Tibial nerve (tissue), 4 donors: Measurements from ENCODE around the gene DERL3. TPM values are rescaled to one million over a fixed set of nuclear protein-coding genes. Genes with fewer than 3 reads are reported as not detected.

ENCODE experiments used
- DNase-seq, 2 donors: peaks; one replicate each; pipeline ENCODE4 v3.0.0-alpha.2; 2019; ENCODE audit warnings: low spot score in 2 of 2
- H3K27ac ChIP-seq, 4 donors: fragments of 200-600 bp; sonication (generic) in 3 of 4; one replicate each; pipeline ENCODE4 v1.5.1; 2017 to 2019; ENCODE audit warnings: mild to moderate bottlenecking in 1 of 4
- H3K27me3 ChIP-seq, 2 donors: fragments of 200-600 bp; sonication (generic) in 1 of 2; one replicate each; pipeline versions ENCODE4 v1.5.1 to v1.6.0; 2017 to 2019
- H3K36me3 ChIP-seq, 3 donors: fragments of 200-600 bp; sonication (generic); one replicate each; pipeline ENCODE4 v1.5.1; 2018 to 2019
- H3K4me1 ChIP-seq, 4 donors: fragments of 200-600 bp; sonication (generic) in 3 of 4; one replicate each; pipeline ENCODE4 v1.5.1; 2017 to 2019
- H3K4me3 ChIP-seq, 4 donors: fragments of 200-600 bp; sonication (generic) in 3 of 4; one replicate each; pipeline ENCODE4 v1.5.1; 2017 to 2019; ENCODE audit warnings: mild to moderate bottlenecking in 1 of 4, moderate library complexity in 1 of 4
- H3K9me3 ChIP-seq, 4 donors: fragments of 200-600 bp; sonication (generic) in 3 of 4; one replicate each; pipeline ENCODE4 v1.5.1; 2017 to 2019
- CTCF ChIP-seq, 5 experiments: fragments of 200-600 bp in 3 of 5; fragments of 450-650 bp in 2 of 5; sonication (generic) in 3 of 5; IDR thresholded peaks; one replicate each; pipeline ENCODE4 v1.5.1; 2016 to 2019; ENCODE audit warnings: antibody characterized with exemption in 5 of 5, mild to moderate bottlenecking in 3 of 5, moderate library complexity in 2 of 5
- EP300 ChIP-seq, 2 donors: sonication (generic); formaldehyde crosslinking; IDR thresholded peaks; one replicate each; pipeline ENCODE4 v1.6.1; 2017; ENCODE audit warnings: antibody characterized with exemption in 2 of 2, mild to moderate bottlenecking in 1 of 2
- POLR2A ChIP-seq, 2 donors: fragments of 450-650 bp; IDR thresholded peaks; one replicate each; pipeline ENCODE4 v1.6.1; 2017; ENCODE audit warnings: antibody characterized with exemption in 2 of 2, mild to moderate bottlenecking in 2 of 2, moderate library complexity in 2 of 2
- WGBS, 2 donors: methylation state at CpG; one replicate each; pipeline ENCODE4 v1.1.5; 2018; 5-methylcytosine and 5-hydroxymethylcytosine counted together
- total RNA-seq, 4 donors: library from RNA; depleted of rRNA; stranded (reverse); fragments of >200 nt; gene quantifications; one replicate each; pipeline ENCODE4 v1.1.0, GENCODE V29; 2016

Gene DERL3
- total RNA-seq, 4 donors from 2014 or later, result 0.60 to 2.3 TPM; not detected in 2

GRCh38 chr22:23834406-23834792 lies 4.4 kb downstream of the DERL3 start:
- Histone ChIP-seq H3K4me3 (no peak overlapping the region), H3K4me1 (peaks cover 0 to 68% (median 18%) of the 10 kb centered on the region in 4 donors), H3K36me3 (peaks cover 0 to 73% (median 6%) of the 10 kb centered on the region in 3 donors), H3K27ac (peak overlapping the region in 2 of 4 donors; percentile 43 to 56), H3K27me3 (no peaks in the 10 kb centered on the region), H3K9me3 (peaks cover 0 to 1% (median 0%) of the 10 kb centered on the region in 4 donors)
- no peak for DNase-seq
- 82% methylated on average over 3 of the region's 3 CpGs for WGBS, 2 donors
- TF ChIP-seq POLR2A (IDR thresholded peaks at IDR 0.05) (no peak), CTCF (IDR thresholded peaks at IDR 0.05) (no peak)

- peaks cover 0 to 78% (median 6%) of the 10 kb centered on the region in 3 donors for H3K36me3 ChIP-seq
- TF ChIP-seq CTCF (IDR thresholded peaks at IDR 0.05) (no peak), EP300 (IDR thresholded peaks at IDR 0.05) (no peak), POLR2A (IDR thresholded peaks at IDR 0.05) (no peak)
- WGBS, 2 donors, result 67 to 78% methylated on average over 12 to 13 of the region's 13 CpGs
Observed at GRCh38 chr22:23833911-23834317, 4.9 kb downstream of the DERL3 start.

GRCh38 chr22:23833017-23833751 lies 5.6 kb downstream of the DERL3 start:
- WGBS, 2 donors, result 89 to 91% methylated on average over 13 to 16 of the region's 16 CpGs
- no peak for DNase-seq
- Histone ChIP-seq H3K4me3 (no peak overlapping the region), H3K27ac (peak overlapping the region in 1 of 4 donors; percentile 56), H3K4me1 (peaks cover 0 to 56% (median 7%) of the 10 kb centered on the region in 4 donors), H3K9me3 (peaks cover 0 to 4% (median 0%) of the 10 kb centered on the region in 4 donors), H3K36me3 (peaks cover 0 to 85% (median 6%) of the 10 kb centered on the region in 3 donors), H3K27me3 (no peaks in the 10 kb centered on the region)
- no peak for TF ChIP-seq CTCF (IDR thresholded peaks at IDR 0.05)
- TF ChIP-seq POLR2A (IDR thresholded peaks at IDR 0.05), result no peak
- no peak for TF ChIP-seq EP300 (IDR thresholded peaks at IDR 0.05)

More at GRCh38 chr22:23833911-23834317, 4.9 kb downstream of the DERL3 start:
- DNase-seq, result no peak
- Histone ChIP-seq H3K4me1 (peaks cover 0 to 63% (median 15%) of the 10 kb centered on the region in 4 donors), H3K9me3 (peaks cover 0 to 4% (median 0%) of the 10 kb centered on the region in 4 donors), H3K27ac (peak overlapping the region in 1 of 4 donors; percentile 56), H3K4me3 (no peak overlapping the region), H3K27me3 (no peaks in the 10 kb centered on the region)

GRCh38 chr22:23832226-23833016 lies 6.4 kb downstream of the DERL3 start:
- peaks cover 0 to 48% (median 6%) of the 10 kb centered on the region in 4 donors for H3K4me1 ChIP-seq
- no peak overlapping the region for H3K27ac ChIP-seq
- TF ChIP-seq CTCF (IDR thresholded peaks at IDR 0.05), result no peak
- TF ChIP-seq POLR2A (IDR thresholded peaks at IDR 0.05), result no peak
- TF ChIP-seq EP300 (IDR thresholded peaks at IDR 0.05), result no peak
- WGBS, 2 donors, result 76 to 94% methylated on average over 5 to 9 of the region's 11 CpGs
- H3K4me3 ChIP-seq, result no peak overlapping the region
- DNase-seq, result no peak
- H3K36me3 ChIP-seq, result peaks cover 0 to 93% (median 6%) of the 10 kb centered on the region in 3 donors
- H3K27me3 ChIP-seq, result no peaks in the 10 kb centered on the region
- peaks cover 0 to 4% (median 0%) of the 10 kb centered on the region in 4 donors for H3K9me3 ChIP-seq
